ENCODE results near the gene PCGF2.
"Not testable (repeated sequence)": the region's sequence is repeated elsewhere in the genome, so short reads cannot be mapped to it uniquely, and the experiment has no call there.

Gene PCGF2

GRCh38 chr17:38748149-38748891 lies at the start of gene PCGF2:
TSS of gene PCGF2 (minus strand) at chr17:38748336. CDS start at chr17:38740402, 7,934 bp downstream.
- peak; percentile 88 for DNase-seq (ENCODE audit: low spot score)

GRCh38 chr17:38797828-38798227 lies 49.7 kb upstream of the PCGF2 start:
- DNase-seq (ENCODE audit: low spot score): no peak

- no peak for DNase-seq (ENCODE audit: low spot score)
Observed at GRCh38 chr17:38797158-38797490, 49.0 kb upstream of the PCGF2 start.

GRCh38 chr17:38796451-38797157 lies 48.5 kb upstream of the PCGF2 start:
- no peak for DNase-seq (ENCODE audit: low spot score)

- DNase-seq (ENCODE audit: low spot score): no peak
Observed at GRCh38 chr17:38794221-38794620, 46.1 kb upstream of the PCGF2 start.

GRCh38 chr17:38791162-38791561 lies 43.0 kb upstream of the PCGF2 start:
- no peak for DNase-seq (ENCODE audit: low spot score)

GRCh38 chr17:38790148-38790707 lies 42.1 kb upstream of the PCGF2 start:
- DNase-seq (ENCODE audit: low spot score): peak; percentile 68

- no peak for DNase-seq (ENCODE audit: low spot score)
Observed at GRCh38 chr17:38789185-38789584, 41.0 kb upstream of the PCGF2 start.

- DNase-seq (ENCODE audit: low spot score): not testable (repeated sequence)
Observed at GRCh38 chr17:38787999-38788398, 39.9 kb upstream of the PCGF2 start.

GRCh38 chr17:38786372-38786771 lies 38.2 kb upstream of the PCGF2 start:
- DNase-seq (ENCODE audit: low spot score): no peak

- no peak for DNase-seq (ENCODE audit: low spot score)
Observed at GRCh38 chr17:38783227-38783626, 35.1 kb upstream of the PCGF2 start.

- no peak for DNase-seq (ENCODE audit: low spot score)
Observed at GRCh38 chr17:38779965-38780752, 32.0 kb upstream of the PCGF2 start.

- no peak for DNase-seq (ENCODE audit: low spot score)
Observed at GRCh38 chr17:38777641-38778250, 29.6 kb upstream of the PCGF2 start.

GRCh38 chr17:38773258-38773657 lies 25.1 kb upstream of the PCGF2 start:
- DNase-seq (ENCODE audit: low spot score): no peak

- DNase-seq (ENCODE audit: low spot score): no peak
Observed at GRCh38 chr17:38768417-38768816, 20.3 kb upstream of the PCGF2 start.

GRCh38 chr17:38766341-38766740 lies 18.2 kb upstream of the PCGF2 start:
- no peak for DNase-seq (ENCODE audit: low spot score)

- DNase-seq (ENCODE audit: low spot score): no peak
Observed at GRCh38 chr17:38762231-38762630, 14.1 kb upstream of the PCGF2 start.

- DNase-seq (ENCODE audit: low spot score): peak; percentile 42
Observed at GRCh38 chr17:38761612-38762011, 13.5 kb upstream of the PCGF2 start.

- DNase-seq (ENCODE audit: low spot score): no peak
Observed at GRCh38 chr17:38753071-38753506, 5.0 kb upstream of the PCGF2 start.

- DNase-seq (ENCODE audit: low spot score): peak; percentile 100
Observed at GRCh38 chr17:38752308-38753070, 4.4 kb upstream of the PCGF2 start, which contains the start of gene PSMB3. TSS of gene PSMB3 (plus strand) at chr17:38752741. CDS start at chr17:38752827, 86 bp downstream.

- DNase-seq (ENCODE audit: low spot score): peak; percentile 72
Observed at GRCh38 chr17:38751808-38752307, 3.7 kb upstream of the PCGF2 start.
